HUES6 (cell line): ENCODE measurements around the gene ZBTB2.
"Not testable (repeated sequence)": the region's sequence is repeated elsewhere in the genome, so short reads cannot be mapped to it uniquely, and the experiment has no call there.

Experiments used
- H3K27ac ChIP-seq: 2 replicates; pipeline ENCODE4 v1.7.0; 2013; ENCODE audit warnings: low read depth, mild to moderate bottlenecking, low read length, inconsistent platforms
- H3K27me3 ChIP-seq: 2 replicates; pipeline ENCODE4 v1.6.1; 2013; ENCODE audit warnings: low read length; ENCODE audit not compliant: control insufficient read depth, insufficient read depth
- H3K36me3 ChIP-seq: 2 replicates; pipeline ENCODE4 v1.6.1; 2013; ENCODE audit warnings: low read length; ENCODE audit not compliant: control insufficient read depth, insufficient read depth
- H3K4me1 ChIP-seq: 2 replicates; pipeline ENCODE4 v1.6.1; 2013; ENCODE audit warnings: low read length; ENCODE audit not compliant: control insufficient read depth, insufficient read depth
- H3K4me3 ChIP-seq: 2 replicates; pipeline ENCODE4 v1.5.1; 2013; ENCODE audit warnings: low read depth, low read length
- H3K9ac ChIP-seq: one replicate; pipeline ENCODE4 v1.6.1; 2013; ENCODE audit warnings: mild to moderate bottlenecking, low read length
- H3K9me3 ChIP-seq: 2 replicates; pipeline ENCODE4 v1.6.1; 2013; ENCODE audit warnings: low read depth, low read length; ENCODE audit not compliant: control insufficient read depth, insufficient read depth

The ZBTB2 gene

DNA sequence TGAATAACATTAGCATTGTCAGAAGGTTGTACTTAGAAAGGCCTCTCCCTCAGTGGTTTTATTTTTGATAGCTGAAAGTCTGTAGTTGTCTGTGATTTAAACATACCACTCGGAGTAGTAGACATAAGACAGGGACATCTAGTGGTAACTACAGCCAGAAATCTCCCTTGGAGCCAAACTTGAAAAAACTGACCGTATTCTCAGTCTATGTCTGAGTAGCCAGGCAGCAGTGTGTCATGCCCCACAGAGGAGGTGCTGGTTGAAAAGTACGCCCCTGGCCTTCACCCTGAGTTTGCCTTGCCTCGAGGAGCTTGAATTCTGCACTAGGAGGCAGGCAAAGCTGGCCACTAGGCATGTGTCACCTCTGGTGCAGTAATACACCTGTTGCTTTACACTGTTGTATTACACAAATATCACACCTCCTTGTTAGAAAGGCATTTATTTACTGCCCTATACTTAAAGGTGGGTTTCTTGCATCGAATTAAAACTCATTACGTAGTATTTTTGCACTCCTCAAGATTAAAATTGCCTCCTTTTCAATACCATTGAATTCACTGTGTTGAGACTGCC lies 20.8 kb downstream of the ZBTB2 start:
- no peak overlapping the region for H3K9ac ChIP-seq
- H3K4me1 ChIP-seq = peaks cover 25% of the 10 kb centered on the region
- H3K9me3 ChIP-seq = no peaks in the 10 kb centered on the region
- H3K4me3 ChIP-seq = no peak overlapping the region
- no peak overlapping the region for H3K27ac ChIP-seq
- H3K36me3 ChIP-seq = peaks cover 32% of the 10 kb centered on the region
- no peaks in the 10 kb centered on the region for H3K27me3 ChIP-seq

DNA sequence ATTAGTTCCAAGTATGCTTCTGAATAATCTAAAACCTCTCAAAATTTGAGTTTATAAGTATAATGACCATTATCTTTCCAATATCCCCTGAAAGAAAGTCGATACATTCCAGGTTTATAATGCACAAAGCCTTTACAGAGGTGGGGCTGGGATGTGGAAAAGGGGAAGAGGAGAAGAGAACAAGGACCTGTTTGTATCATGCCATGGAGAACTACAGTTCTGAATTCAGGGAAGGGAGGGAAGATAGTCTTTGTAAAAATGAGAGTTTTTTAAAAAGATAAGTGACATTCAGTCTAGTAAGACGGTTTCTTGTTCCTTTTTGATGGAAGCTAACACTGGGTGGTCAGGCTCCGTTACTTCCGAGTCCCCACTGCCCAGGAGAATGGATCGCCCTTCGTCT lies 26.1 kb downstream of the ZBTB2 start:
- Histone ChIP-seq H3K27me3 (no peaks in the 10 kb centered on the region), H3K4me3 (no peak overlapping the region), H3K4me1 (no peaks in the 10 kb centered on the region), H3K36me3 (peaks cover 26% of the 10 kb centered on the region), H3K9ac (no peak overlapping the region), H3K27ac (no peak overlapping the region), H3K9me3 (no peaks in the 10 kb centered on the region)

DNA sequence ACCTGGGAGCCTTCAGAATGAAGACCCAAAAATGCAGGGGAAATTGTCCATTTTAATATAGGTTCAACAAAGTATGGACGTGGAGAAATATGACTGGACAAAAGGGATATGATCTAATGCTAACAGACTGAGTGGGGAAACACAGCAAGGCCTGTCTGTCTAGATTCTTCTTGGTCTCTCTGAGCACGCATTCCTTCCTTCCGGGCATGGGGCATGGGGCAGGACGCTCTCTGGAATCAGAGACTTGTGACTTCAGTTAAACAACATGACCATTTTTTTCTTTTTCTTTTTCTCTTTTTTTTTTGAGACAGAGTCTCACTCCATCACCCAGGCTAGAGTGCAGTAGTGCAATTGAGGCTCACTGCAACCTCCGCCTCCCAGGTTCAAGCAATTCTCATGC lies 31.9 kb downstream of the ZBTB2 start:
- H3K4me3 ChIP-seq = no peak overlapping the region
- H3K9ac ChIP-seq = no peak overlapping the region
- H3K4me1 ChIP-seq = no peaks in the 10 kb centered on the region
- H3K9me3 ChIP-seq = no peaks in the 10 kb centered on the region
- H3K36me3 ChIP-seq = peaks cover 25% of the 10 kb centered on the region
- H3K27ac ChIP-seq = no peak overlapping the region
- H3K27me3 ChIP-seq = no peaks in the 10 kb centered on the region

DNA sequence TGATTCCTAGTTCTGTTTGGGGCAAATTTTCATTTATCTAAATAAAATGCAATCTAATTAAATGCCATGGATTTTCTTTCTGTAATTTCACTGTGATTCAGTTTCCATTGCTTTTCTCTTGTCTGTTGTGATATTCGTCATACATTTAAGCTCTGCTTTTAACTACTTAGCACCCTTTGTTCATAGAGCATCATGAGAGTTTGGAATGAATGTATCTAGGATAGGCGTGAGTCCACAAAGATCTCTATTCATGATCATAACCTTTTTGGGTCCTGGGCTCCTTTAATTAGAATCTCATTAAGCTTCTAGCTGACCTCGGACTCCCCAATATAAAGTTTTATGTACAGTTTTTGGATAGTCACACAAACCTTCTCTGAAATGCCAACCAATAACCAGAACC lies 32.9 kb downstream of the ZBTB2 start:
- no peak overlapping the region for H3K9ac ChIP-seq
- H3K4me3 ChIP-seq = no peak overlapping the region
- H3K9me3 ChIP-seq = no peaks in the 10 kb centered on the region
- H3K4me1 ChIP-seq = no peaks in the 10 kb centered on the region
- H3K27ac ChIP-seq = no peak overlapping the region
- H3K36me3 ChIP-seq = peaks cover 25% of the 10 kb centered on the region
- no peaks in the 10 kb centered on the region for H3K27me3 ChIP-seq

DNA sequence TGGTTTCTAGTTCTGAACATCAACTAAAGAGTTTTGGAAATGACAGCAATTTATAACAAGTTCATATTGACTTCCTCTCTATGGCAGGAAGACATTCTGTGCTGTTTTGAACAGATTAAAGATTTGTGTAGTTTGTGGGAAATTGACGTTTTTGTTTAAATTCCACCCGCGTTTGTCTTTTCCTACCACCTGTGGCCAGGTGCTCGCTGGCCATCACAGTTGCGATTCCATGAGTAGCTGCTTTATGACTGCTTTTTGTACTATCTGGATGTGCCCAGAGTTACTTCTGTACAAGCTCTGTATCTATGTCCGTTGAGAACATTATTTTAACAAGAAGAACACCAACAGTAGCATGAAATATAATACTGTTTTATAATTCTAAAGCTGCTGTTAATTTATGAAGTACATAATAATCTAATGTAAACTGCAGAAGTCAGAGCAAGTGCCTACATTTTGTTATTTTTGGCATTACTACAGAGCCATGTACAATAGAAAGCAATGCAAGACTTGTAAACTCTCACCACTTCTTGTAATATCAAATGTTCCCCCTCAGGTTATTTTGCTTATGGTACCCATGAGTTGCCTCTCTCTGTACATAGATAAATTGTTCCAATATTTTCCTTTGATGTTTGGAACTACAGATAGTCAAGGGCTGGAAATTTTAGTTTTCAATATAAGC lies 33.5 kb downstream of the ZBTB2 start:
- Histone ChIP-seq H3K36me3 (peaks cover 25% of the 10 kb centered on the region), H3K27me3 (no peaks in the 10 kb centered on the region), H3K9me3 (no peaks in the 10 kb centered on the region), H3K4me1 (no peaks in the 10 kb centered on the region), H3K27ac (no peak overlapping the region), H3K9ac (no peak overlapping the region), H3K4me3 (no peak overlapping the region)

DNA sequence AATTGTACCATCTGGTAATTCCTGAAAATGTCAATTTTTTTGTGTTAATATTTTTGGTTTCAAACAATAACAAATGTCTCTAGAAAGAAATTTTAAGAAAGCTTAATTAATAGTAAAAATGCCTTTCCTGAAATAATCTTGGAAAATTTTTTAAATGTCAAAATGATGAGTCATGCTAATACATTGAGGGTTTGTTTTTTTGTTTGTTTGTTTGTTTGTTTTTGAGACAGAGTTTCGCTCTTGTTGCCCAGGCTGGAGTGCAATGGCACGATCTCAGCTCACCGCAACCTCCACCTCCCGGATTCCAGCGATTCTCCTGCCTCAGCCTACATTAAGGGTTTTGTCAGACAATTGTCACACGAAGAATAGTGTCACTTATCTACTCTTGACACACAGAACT lies 34.4 kb downstream of the ZBTB2 start:
- H3K27me3 ChIP-seq, H3K9me3 ChIP-seq, H3K9ac ChIP-seq, H3K4me1 ChIP-seq, H3K4me3 ChIP-seq: not testable (repeated sequence)
- Histone ChIP-seq H3K36me3 (peaks cover 25% of the 10 kb centered on the region), H3K27ac (peak overlapping the region; percentile 43; the same call in 1 of the 2 replicates)

DNA sequence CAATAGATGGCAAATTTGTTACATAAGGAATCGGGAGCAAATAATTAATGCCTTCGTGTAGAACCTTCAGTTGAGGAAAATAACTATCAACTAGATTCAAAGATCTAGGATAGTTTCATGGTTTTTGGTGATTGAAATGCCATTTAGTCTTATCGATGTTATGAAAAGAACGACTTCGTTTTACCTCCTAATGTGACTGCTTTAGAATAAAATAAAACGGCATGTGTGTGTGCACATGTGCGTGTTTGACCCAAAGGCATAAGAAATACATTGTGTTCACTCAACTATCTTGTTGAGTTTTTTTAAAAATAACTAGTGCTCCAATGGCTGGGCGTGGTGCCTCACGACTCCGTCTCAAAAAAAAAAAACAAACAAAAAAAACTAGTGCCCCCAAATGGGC lies 37.6 kb downstream of the ZBTB2 start:
- Histone ChIP-seq H3K9ac (no peak overlapping the region), H3K36me3 (peaks cover 47% of the 10 kb centered on the region), H3K27ac (no peak overlapping the region), H3K4me1 (no peaks in the 10 kb centered on the region), H3K4me3 (no peak overlapping the region), H3K9me3 (no peaks in the 10 kb centered on the region), H3K27me3 (no peaks in the 10 kb centered on the region)

DNA sequence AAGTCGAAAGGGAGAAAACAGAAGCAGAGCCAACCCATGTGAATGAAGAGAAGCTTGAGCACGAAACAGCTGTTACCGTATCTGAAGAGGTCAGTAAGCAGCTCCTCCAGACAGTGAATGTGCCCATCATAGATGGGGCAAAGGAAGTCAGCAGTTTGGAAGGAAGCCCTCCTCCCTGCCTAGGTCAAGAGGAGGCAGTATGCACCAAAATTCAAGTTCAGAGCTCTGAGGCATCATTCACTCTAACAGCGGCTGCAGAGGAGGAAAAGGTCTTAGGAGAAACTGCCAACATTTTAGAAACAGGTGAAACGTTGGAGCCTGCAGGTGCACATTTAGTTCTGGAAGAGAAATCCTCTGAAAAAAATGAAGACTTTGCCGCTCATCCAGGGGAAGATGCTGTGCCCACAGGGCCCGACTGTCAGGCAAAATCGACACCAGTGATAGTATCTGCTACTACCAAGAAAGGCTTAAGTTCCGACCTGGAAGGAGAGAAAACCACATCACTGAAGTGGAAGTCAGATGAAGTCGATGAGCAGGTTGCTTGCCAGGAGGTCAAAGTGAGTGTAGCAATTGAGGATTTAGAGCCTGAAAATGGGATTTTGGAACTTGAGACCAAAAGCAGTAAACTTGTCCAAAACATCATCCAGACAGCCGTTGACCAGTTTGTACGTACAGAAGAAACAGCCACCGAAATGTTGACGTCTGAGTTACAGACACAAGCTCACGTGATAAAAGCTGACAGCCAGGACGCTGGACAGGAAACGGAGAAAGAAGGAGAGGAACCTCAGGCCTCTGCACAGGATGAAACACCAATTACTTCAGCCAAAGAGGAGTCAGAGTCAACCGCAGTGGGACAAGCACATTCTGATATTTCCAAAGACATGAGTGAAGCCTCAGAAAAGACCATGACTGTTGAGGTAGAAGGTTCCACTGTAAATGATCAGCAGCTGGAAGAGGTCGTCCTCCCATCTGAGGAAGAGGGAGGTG lies 38.7 kb downstream of the ZBTB2 start:
- Histone ChIP-seq H3K9me3 (no peaks in the 10 kb centered on the region), H3K4me1 (no peaks in the 10 kb centered on the region), H3K27me3 (no peaks in the 10 kb centered on the region), H3K27ac (no peak overlapping the region), H3K4me3 (no peak overlapping the region), H3K9ac (no peak overlapping the region), H3K36me3 (peaks cover 44% of the 10 kb centered on the region)

DNA sequence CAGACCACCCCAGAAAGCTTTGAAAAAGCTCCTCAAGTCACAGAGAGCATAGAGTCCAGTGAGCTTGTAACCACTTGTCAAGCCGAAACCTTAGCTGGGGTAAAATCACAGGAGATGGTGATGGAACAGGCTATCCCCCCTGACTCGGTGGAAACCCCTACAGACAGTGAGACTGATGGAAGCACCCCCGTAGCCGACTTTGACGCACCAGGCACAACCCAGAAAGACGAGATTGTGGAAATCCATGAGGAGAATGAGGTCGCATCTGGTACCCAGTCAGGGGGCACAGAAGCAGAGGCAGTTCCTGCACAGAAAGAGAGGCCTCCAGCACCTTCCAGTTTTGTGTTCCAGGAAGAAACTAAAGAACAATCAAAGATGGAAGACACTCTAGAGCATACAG lies 39.6 kb downstream of the ZBTB2 start:
- Histone ChIP-seq H3K4me1 (no peaks in the 10 kb centered on the region), H3K27ac (no peak overlapping the region), H3K36me3 (peaks cover 38% of the 10 kb centered on the region), H3K9me3 (no peaks in the 10 kb centered on the region), H3K9ac (no peak overlapping the region), H3K4me3 (no peak overlapping the region), H3K27me3 (no peaks in the 10 kb centered on the region)

DNA sequence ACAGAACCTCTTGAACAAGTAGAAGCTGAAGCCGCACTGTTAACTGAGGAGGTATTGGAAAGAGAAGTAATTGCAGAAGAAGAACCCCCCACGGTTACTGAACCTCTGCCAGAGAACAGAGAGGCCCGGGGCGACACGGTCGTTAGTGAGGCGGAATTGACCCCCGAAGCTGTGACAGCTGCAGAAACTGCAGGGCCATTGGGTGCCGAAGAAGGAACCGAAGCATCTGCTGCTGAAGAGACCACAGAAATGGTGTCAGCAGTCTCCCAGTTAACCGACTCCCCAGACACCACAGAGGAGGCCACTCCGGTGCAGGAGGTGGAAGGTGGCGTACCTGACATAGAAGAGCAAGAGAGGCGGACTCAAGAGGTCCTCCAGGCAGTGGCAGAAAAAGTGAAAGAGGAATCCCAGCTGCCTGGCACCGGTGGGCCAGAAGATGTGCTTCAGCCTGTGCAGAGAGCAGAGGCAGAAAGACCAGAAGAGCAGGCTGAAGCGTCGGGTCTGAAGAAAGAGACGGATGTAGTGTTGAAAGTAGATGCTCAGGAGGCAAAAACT lies 40.1 kb downstream of the ZBTB2 start:
- Histone ChIP-seq H3K36me3 (peaks cover 33% of the 10 kb centered on the region), H3K4me1 (no peaks in the 10 kb centered on the region), H3K27ac (no peak overlapping the region), H3K9me3 (no peaks in the 10 kb centered on the region), H3K4me3 (no peak overlapping the region), H3K9ac (no peak overlapping the region), H3K27me3 (no peaks in the 10 kb centered on the region)
